DMS 273 (cell line): ENCODE data around the gene CDCA8.
"Not testable (repeated sequence)": the region's sequence is repeated elsewhere in the genome, so short reads cannot be mapped to it uniquely, and the experiment has no call there.

Source experiments
- DNase-seq: peaks from one replicate; lab custom pipeline; 2025; ENCODE audit not compliant: unreplicated experiment; lab: John Stamatoyannopoulos, UW

The CDCA8 gene

GRCh38 chr1:37732111-37732780 is 39.9 kb downstream of the CDCA8 start:
- DNase-seq, result no peak

GRCh38 chr1:37734629-37735591 is 42.6 kb downstream of the CDCA8 start:
- no peak for DNase-seq

GRCh38 chr1:37737975-37738374 is 45.7 kb downstream of the CDCA8 start:
- DNase-seq, result not testable (repeated sequence)

- DNase-seq, result not testable (repeated sequence)
Measured at GRCh38 chr1:37738619-37739018, 46.3 kb downstream of the CDCA8 start.

GRCh38 chr1:37739222-37739621 is 46.9 kb downstream of the CDCA8 start:
- no peak for DNase-seq

GRCh38 chr1:37741130-37741529 is 48.8 kb downstream of the CDCA8 start:
- no peak for DNase-seq

- DNase-seq, result no peak
Measured at GRCh38 chr1:37741662-37742061, 49.3 kb downstream of the CDCA8 start.

- no peak for DNase-seq
Measured at GRCh38 chr1:37746806-37747205, 54.5 kb downstream of the CDCA8 start.

GRCh38 chr1:37748565-37748964 is 56.2 kb downstream of the CDCA8 start:
- no peak for DNase-seq

GRCh38 chr1:37752213-37752582 is 59.9 kb downstream of the CDCA8 start:
- no peak for DNase-seq

- peak; percentile 64 for DNase-seq
Measured at GRCh38 chr1:37752583-37753471, 60.5 kb downstream of the CDCA8 start.

- DNase-seq, result no peak
Measured at GRCh38 chr1:37753473-37754321, 61.4 kb downstream of the CDCA8 start.

GRCh38 chr1:37755290-37755689 is 63.0 kb downstream of the CDCA8 start:
- DNase-seq, result no peak

GRCh38 chr1:37755951-37756560 is 63.7 kb downstream of the CDCA8 start:
- no peak for DNase-seq
